HepG2 (cell line): ENCODE results near the gene ATRIP. TPM values are rescaled to one million over a fixed set of nuclear protein-coding genes. Genes with fewer than 3 reads are reported as not detected.

ENCODE experiments used
- HDAC6 ChIP-seq: fragments of 200-600 bp; sonication (generic); IDR thresholded peaks from 2 replicates; pipeline ENCODE4 v1.7.0; 2017; ENCODE audit warnings: mild to moderate bottlenecking, antibody characterized with exemption, low read length, low read depth
- IKZF1 ChIP-seq: fragments of 450-650 bp; IDR thresholded peaks from 2 replicates; pipeline ENCODE4 v1.7.1; 2016
- JUN ChIP-seq: sonication (generic); formaldehyde crosslinking; IDR thresholded peaks from 2 replicates; pipeline ENCODE4 v1.4.0; 2020; ENCODE audit warnings: mild to moderate bottlenecking, missing genetic modification reagents
- KLF11 ChIP-seq: IDR thresholded peaks from 2 replicates; pipeline ENCODE4 v1.6.1; 2016; ENCODE audit warnings: missing compliant biosample characterization
- KMT2B ChIP-seq: IDR thresholded peaks from 2 replicates; pipeline ENCODE4 v1.6.1; 2016; ENCODE audit warnings: missing genetic modification reagents, missing compliant biosample characterization
- PAWR ChIP-seq: sonication (generic); formaldehyde crosslinking; IDR thresholded peaks from 2 replicates; pipeline ENCODE4 v1.4.0; 2020; ENCODE audit warnings: missing genetic modification reagents, mild to moderate bottlenecking, borderline replicate concordance
- PPARG ChIP-seq: conservative IDR thresholded peaks from 2 replicates; pipeline ENCODE4 v1.6.1; 2016; ENCODE audit warnings: missing biosample characterization, missing genetic modification reagents
- RXRA ChIP-seq: sonication (generic); formaldehyde crosslinking; IDR thresholded peaks from 2 replicates; pipeline ENCODE4 v1.5.1; 2020; ENCODE audit warnings: missing genetic modification reagents
- SMARCC2 ChIP-seq: fragments of 450-650 bp; IDR thresholded peaks from 2 replicates; pipeline ENCODE4 v1.6.1; 2017; ENCODE audit warnings: antibody characterized with exemption, mild to moderate bottlenecking
- SNRNP70 ChIP-seq: fragments of 200-400 bp; formaldehyde crosslinking; IDR thresholded peaks from 2 replicates; pipeline ENCODE4 v1.6.1; 2017; ENCODE audit warnings: mild to moderate bottlenecking, low read depth, low read length, moderate library complexity
- TFAP4 ChIP-seq: sonication (generic); IDR thresholded peaks from 2 replicates; pipeline ENCODE4 v1.6.1; 2016; ENCODE audit warnings: low read depth, borderline replicate concordance
- ZNF235 ChIP-seq: sonication (generic); formaldehyde crosslinking; IDR thresholded peaks from 2 replicates; pipeline ENCODE4 v1.8.1; 2023; ENCODE audit warnings: mild to moderate bottlenecking, missing genetic modification reagents, borderline replicate concordance
- ZNF276 ChIP-seq: sonication (generic); formaldehyde crosslinking; IDR thresholded peaks from 2 replicates; pipeline ENCODE4 v1.4.0; 2020; ENCODE audit warnings: mild to moderate bottlenecking, low read depth, missing genetic modification reagents
- ZNF326 ChIP-seq: sonication (generic); formaldehyde crosslinking; IDR thresholded peaks from 2 replicates; pipeline ENCODE4 v1.4.0; 2020; ENCODE audit warnings: missing genetic modification reagents, borderline replicate concordance
- ZNF331 ChIP-seq: sonication (generic); formaldehyde crosslinking; IDR thresholded peaks from 2 replicates; pipeline ENCODE4 v1.4.0; 2020; ENCODE audit warnings: missing genetic modification reagents
- polyA plus RNA-seq, 8 experiments: library from polyadenylated mRNA; depleted of rRNA in 3 of 8; stranded (reverse) in 7 of 8; unstranded in 1 of 8; fragments of >200 nt; fragmentation: Illumina TruSeq in 4 of 8; extraction: Trizol in 4 of 8; gene quantifications; 2 replicates each; pipeline versions ENCODE4 v1.2.1 to v1.2.3, GENCODE V29; 2011 to 2016; ENCODE audit warnings: low read depth in 4 of 8, missing spikeins in 1 of 8, mixed read lengths in 1 of 8; ENCODE audit not compliant: insufficient read depth in 1 of 8
- total RNA-seq, 5 experiments: library from RNA; depleted of rRNA; stranded (reverse); fragments of >200 nt; fragmentation: Illumina TruSeq; extraction: Trizol; gene quantifications; 2 replicates each; pipeline ENCODE4 v1.2.3, GENCODE V29; 2016; ENCODE audit warnings: low read depth in 1 of 5
- TF ChIP-seq, protein P1 (sequence below): sonication (generic); formaldehyde crosslinking; conservative IDR thresholded peaks from 2 replicates; pipeline ENCODE4 v1.8.0; 2022; ENCODE audit warnings: missing genetic modification reagents
- TF ChIP-seq, protein P2 (sequence below): sonication (generic); formaldehyde crosslinking; IDR thresholded peaks from 2 replicates; pipeline ENCODE4 v1.4.0; 2020; ENCODE audit warnings: missing genetic modification reagents, borderline replicate concordance
- TF ChIP-seq, protein P3 (sequence below): sonication (generic); formaldehyde crosslinking; conservative IDR thresholded peaks from 2 replicates; pipeline ENCODE4 v1.4.0; 2020; ENCODE audit warnings: missing genetic modification reagents

ATRIP gene
- total and polyA plus RNA-seq, 2 of the 13 experiments (the other 11 are each of a cell fraction or from before 2014, with no cell fraction given) = 5.1 to 12.5 TPM

GRCh38 chr3:48465531-48466378 is 19.2 kb downstream of the ATRIP start (continued):
- TF ChIP-seq SNRNP70 (no peak), KLF11 (CRISPR knock-in tag) (no peak), TFAP4 (no peak; the same call in 1 of the 2 replicates), ZNF276 (CRISPR knock-in tag) (0 out of 2 replicates have a peak, but pooled peaks have one; percentile 50), HDAC6 (no peak), PPARG (CRISPR knock-in tag) (0 out of 2 replicates have a peak, but pooled peaks have one; percentile 20), ZNF235 (CRISPR knock-in tag) (no peak), ZNF326 (CRISPR knock-in tag) (no peak), PAWR (CRISPR knock-in tag) (no peak), JUN (0 out of 2 replicates have a peak, but pooled peaks have one; percentile 16), ZNF331 (CRISPR knock-in tag) (peak; percentile 62; the same call in 1 of the 2 replicates), SMARCC2 (no peak), IKZF1 (no peak), RXRA (CRISPR knock-in tag) (peak; percentile 34; the same call in 1 of the 2 replicates), KMT2B (CRISPR knock-in tag) (no peak)
- TF ChIP-seq, protein P1, sequence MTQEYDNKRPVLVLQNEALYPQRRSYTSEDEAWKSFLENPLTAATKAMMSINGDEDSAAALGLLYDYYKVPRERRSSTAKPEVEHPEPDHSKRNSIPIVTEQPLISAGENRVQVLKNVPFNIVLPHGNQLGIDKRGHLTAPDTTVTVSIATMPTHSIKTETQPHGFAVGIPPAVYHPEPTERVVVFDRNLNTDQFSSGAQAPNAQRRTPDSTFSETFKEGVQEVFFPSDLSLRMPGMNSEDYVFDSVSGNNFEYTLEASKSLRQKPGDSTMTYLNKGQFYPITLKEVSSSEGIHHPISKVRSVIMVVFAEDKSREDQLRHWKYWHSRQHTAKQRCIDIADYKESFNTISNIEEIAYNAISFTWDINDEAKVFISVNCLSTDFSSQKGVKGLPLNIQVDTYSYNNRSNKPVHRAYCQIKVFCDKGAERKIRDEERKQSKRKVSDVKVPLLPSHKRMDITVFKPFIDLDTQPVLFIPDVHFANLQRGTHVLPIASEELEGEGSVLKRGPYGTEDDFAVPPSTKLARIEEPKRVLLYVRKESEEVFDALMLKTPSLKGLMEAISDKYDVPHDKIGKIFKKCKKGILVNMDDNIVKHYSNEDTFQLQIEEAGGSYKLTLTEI (CRISPR knock-in tag) = no peak
- TF ChIP-seq, protein P2, sequence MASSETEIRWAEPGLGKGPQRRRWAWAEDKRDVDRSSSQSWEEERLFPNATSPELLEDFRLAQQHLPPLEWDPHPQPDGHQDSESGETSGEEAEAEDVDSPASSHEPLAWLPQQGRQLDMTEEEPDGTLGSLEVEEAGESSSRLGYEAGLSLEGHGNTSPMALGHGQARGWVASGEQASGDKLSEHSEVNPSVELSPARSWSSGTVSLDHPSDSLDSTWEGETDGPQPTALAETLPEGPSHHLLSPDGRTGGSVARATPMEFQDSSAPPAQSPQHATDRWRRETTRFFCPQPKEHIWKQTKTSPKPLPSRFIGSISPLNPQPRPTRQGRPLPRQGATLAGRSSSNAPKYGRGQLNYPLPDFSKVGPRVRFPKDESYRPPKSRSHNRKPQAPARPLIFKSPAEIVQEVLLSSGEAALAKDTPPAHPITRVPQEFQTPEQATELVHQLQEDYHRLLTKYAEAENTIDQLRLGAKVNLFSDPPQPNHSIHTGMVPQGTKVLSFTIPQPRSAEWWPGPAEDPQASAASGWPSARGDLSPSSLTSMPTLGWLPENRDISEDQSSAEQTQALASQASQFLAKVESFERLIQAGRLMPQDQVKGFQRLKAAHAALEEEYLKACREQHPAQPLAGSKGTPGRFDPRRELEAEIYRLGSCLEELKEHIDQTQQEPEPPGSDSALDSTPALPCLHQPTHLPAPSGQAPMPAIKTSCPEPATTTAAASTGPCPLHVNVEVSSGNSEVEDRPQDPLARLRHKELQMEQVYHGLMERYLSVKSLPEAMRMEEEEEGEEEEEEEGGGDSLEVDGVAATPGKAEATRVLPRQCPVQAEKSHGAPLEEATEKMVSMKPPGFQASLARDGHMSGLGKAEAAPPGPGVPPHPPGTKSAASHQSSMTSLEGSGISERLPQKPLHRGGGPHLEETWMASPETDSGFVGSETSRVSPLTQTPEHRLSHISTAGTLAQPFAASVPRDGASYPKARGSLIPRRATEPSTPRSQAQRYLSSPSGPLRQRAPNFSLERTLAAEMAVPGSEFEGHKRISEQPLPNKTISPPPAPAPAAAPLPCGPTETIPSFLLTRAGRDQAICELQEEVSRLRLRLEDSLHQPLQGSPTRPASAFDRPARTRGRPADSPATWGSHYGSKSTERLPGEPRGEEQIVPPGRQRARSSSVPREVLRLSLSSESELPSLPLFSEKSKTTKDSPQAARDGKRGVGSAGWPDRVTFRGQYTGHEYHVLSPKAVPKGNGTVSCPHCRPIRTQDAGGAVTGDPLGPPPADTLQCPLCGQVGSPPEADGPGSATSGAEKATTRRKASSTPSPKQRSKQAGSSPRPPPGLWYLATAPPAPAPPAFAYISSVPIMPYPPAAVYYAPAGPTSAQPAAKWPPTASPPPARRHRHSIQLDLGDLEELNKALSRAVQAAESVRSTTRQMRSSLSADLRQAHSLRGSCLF (CRISPR knock-in tag) = no peak
- TF ChIP-seq, protein P3, sequence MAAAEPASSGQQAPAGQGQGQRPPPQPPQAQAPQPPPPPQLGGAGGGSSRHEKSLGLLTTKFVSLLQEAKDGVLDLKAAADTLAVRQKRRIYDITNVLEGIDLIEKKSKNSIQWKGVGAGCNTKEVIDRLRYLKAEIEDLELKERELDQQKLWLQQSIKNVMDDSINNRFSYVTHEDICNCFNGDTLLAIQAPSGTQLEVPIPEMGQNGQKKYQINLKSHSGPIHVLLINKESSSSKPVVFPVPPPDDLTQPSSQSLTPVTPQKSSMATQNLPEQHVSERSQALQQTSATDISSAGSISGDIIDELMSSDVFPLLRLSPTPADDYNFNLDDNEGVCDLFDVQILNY (CRISPR knock-in tag) = no peak
